Endometrium (tissue), 2 donors: ENCODE data around the gene CCSER1.
A peak's percentile ranks its signal among the peaks of the same experiment; 100 is the strongest.
"Not testable (repeated sequence)": the region's sequence is repeated elsewhere in the genome, so short reads cannot be mapped to it uniquely, and the experiment has no call there.

Experiments used
- FAIRE-seq: peaks from 2 replicates; lab custom pipeline; 2012; peaks lifted over from hg19 to GRCh38; lab: Jason Lieb, UNC
- donor health status: control.
- donor health status: control.

Gene CCSER1

DNA sequence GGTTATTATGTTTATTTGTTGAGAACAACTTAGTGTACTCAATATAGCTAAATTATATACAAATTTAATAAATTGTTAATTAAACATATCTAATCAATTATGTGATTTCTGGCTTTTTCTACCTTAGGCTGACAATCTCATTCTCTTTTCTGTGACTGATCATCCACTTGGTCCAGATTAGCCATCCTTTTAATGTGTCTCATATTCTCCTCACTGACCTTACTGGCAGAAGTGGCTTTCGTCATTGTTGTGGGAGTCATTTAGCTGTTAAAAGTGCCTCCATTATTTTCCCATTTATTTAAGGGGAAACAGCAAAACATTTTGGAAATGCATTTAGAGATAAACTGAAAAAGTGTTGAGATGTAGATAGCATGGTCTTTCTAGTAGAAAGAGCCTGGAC lies 172.2 kb downstream of the CCSER1 start:
- FAIRE-seq: no peak

DNA sequence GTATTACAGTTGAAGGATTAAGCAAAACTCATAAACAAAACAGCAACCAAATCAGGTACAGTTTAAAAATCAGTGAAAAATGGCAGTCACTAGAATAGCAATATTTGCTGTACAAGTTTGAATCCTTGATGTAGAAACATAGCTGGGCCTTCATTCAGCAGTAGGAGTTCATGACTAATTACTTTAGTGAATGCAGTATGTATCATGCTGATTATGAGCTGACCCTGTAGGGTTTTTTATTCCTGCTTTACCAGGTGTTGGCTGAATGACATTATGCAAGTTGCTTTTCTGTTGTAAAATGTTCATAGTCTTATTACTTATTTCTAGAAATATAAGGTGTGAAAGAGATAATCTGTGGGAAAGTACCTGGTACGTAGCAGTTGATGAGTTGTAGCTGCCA lies 179.6 kb downstream of the CCSER1 start:
- FAIRE-seq: no peak

DNA sequence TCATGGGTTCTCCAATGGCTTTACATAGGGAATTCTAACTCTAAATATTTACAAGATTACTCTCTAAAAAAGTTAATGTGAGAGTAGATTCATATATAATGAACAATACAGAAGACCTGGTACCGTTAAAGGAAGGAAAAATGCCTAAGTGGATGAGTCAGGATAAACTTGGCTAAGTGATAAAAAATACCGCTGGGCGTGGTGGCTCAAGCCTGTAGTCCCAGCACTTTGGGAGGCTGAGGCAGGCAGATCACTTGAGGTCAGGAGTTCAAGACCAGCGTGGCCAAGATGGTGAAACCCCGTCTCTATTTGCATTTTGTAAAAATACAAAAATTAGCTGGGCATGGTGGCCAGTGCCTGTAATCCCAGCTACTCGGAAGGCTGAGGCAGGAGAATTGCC lies 189.9 kb downstream of the CCSER1 start:
- FAIRE-seq: not testable (repeated sequence)

DNA sequence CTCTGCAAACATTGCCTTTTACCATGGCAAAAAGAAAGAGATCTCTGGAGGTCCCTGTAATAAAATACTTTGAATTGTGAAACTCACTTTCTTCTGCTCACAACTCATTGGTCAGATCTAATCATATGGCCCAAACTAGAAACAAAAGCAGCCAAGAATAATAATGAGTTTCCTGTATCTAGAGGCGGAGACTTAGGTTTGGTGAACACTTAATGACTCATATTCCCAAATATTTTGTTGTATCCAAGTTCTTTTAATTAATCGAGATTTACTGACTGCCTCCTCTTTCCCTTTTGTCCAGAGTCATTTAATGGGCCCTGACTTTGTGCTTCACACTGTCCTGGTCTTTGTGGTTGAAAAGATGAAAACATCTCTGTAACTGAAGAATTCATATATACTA lies 190.6 kb downstream of the CCSER1 start:
- no peak for FAIRE-seq

DNA sequence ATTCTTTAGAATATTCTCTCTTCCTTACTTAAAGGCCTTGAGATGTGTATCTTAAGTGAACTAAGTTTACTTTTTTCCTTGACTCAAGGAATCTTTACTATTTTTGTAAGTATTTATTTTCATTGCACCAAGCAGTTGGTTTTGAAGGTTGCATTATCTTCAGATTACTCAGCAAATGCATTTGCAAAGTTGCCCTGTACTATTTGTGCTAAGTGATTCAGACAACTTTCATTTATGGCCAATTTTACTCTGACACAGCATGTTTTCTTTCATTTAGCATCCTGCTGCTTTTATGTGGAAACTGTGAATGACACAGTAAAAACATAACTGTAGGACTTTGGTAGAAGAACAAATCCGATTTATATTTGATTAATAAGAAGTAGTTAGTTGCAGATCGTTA lies 191.0 kb downstream of the CCSER1 start:
- FAIRE-seq: no peak

DNA sequence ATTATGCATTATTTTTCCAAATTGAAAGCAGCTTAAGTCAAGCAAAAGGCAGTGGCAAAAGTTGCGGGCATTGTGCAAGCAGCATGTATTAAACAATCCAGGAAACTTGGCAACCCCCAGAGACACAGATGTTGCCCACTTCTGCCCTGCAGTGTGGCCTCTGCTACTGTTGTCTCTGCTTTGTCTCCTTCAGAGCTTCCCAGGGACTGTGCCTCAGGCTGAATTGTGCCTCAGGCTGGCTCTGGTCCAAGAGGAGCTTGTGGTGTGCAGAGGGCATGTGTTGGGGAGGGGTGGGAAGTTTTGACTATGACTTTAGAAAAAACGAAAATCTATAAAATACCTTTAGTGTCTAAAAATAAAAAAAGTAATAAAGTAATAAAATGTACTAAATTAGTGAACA lies 201.4 kb downstream of the CCSER1 start:
- no peak for FAIRE-seq

DNA sequence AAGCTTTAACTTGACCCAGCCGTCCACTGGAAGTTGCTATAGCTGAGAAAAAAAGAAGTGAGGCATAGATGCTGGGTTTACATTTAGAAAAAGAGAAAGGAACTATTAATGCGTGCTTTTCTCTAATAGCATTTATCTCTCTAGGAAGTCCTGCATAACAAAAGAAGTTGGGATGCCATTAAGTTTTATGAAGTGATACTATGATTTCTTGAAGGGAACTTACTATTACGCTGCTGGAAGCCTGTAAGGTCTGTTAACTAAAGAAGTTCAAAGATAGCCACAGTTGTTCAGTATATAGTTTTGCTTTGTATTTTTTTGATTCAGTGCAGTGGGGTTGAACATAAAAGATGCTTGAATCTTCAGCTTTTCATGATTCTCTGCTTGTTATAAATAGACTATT lies 203.4 kb downstream of the CCSER1 start:
- no peak for FAIRE-seq

DNA sequence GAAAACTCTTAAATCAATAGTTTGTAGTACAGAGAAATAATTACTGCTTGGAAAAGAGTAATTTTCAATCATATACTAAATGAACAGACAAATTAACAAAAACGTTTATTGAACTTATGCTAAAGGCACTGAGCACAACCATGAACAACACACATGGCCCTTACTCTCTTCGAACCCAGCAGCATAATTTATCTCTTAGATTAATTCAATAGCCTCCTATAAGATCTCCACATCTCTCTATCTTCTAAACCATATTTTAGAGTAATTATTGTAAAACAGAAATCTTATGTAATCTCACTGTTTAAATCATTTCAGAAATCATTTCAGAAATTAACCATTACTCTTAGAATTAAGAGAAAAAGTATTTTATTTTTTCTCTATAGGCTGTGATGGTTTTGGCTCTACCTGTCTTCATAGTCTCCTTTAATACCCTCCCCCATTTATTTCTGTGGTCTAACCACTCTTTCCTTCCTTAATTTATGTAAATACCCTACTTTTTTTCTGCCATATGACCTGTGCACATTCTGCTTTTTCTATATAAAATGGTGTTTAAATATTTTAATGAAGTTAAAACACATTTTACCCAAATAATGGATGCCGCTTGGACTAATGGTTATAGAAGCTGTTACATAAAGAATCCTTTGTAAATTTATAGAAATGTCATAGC lies 218.5 kb downstream of the CCSER1 start:
- FAIRE-seq: no peak

DNA sequence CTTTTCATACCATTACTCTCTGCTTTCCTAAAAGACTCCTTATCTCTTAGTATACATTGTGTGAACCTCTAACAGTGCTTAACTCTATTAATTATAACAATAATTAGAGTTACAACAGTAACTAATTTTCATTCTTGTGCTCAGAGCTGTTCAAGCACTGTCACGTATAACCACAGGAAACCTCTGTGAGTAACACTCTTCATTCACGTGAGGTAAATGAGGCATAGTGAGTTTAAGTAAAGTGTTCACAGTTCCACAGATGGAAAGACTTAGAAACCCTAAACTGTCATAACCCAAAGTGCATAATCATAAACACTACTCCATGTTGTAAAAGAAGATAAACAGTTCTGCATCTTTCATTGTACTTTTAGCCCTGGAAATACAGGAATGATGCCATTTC lies 222.4 kb downstream of the CCSER1 start:
- FAIRE-seq: no peak

DNA sequence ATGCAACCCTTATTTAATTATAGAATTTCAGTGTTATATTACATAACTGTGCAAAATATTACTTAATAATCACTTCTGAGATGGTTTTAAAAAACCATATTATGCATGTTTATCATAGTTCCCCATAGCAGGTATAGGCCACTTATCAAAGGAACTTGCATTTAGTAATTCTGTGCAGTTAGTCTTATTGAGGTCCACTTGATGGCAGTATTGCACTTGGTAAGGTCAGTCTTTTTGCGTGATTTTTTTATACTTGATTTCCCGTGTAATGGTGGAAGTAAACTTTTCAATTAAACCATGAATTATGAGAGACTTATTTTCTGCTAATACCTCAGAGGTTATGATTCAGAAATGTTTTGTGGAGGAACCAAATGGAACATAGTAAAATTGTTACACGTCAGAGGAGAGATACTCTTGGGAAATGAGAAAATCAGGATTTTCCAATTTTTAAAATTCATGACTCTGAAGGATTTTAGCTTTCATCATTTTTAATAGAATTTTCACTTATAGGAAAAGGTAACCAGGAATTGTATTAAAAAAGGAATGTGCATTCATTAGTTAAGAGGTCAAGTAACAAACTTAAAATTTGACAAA lies 230.0 kb downstream of the CCSER1 start:
- FAIRE-seq: peak; percentile 78

DNA sequence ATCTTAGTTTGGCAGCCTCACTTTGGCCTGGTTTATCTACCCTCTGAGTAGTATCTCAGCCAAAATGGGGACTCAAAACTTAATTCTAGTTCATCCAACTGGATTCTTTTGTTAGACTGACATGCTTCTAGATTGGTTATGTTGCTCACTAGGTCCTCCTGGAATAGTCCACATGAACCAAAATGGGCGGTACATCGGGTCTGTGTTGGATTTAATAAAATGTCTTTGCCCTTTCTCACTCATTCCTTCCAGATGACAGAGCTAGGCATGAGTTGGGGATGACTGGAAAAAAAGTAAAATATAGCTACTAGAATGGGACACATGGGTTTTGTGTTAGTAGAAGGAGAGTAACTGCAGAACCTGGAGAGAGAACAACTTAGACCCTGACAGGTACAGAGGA lies 247.9 kb downstream of the CCSER1 start:
- no peak for FAIRE-seq

DNA sequence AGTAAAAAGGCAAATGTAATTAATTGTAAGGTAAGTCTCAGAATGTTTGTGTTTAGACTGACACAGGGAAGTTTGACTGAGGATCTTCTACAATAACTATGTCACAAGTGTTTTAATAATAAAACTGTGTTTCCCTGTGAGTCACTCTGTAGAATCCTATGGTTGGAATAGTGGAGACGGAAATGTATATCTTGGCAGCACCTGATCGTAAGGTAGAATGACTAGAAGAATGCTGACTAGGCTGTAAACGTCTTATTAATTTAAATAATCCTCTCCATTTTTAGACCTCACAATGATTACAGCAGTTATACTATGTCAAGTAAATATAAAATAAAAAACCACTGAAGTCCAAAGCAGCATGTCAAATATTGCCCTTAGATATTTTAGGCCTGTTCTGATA lies 266.0 kb downstream of the CCSER1 start:
- no peak for FAIRE-seq

DNA sequence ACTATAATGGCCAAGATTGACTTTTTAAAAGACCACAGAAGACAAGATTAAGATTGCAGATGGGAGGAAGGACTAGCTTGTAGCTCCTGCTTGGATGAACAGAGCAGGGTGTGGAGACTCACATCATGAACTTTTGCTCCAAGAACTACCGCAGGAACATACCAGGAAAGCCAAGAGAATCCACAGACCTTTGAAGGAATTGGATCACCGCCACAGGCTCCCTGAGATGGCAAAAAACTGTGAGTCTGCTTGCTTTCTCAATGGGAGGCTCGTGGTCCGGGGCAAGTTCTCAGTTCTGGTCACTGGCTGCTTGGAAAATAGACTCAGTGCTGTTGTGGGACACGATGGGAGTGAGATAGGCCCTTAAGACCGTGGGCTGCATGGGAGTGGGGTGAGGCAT lies 276.6 kb downstream of the CCSER1 start:
- no peak for FAIRE-seq

DNA sequence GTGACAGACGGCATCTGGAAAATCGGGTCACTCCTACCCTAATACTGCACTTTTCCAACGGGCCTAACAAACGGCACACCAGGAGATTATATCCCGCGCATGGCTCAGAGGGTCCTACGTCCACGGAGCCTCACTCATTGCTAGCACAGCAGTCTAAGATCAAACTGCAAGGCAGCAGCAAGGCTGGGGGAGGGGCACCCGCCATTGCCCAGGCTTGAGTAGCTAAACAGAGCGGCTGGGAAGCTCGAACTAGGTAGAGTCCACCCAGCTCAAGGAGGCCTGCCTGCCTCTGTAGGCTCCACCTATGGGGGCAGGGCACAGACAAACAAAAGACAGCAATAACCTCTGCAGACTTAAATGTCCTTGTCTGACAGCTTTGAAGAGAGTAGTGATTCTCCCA lies 280.7 kb downstream of the CCSER1 start:
- not testable (repeated sequence) for FAIRE-seq

DNA sequence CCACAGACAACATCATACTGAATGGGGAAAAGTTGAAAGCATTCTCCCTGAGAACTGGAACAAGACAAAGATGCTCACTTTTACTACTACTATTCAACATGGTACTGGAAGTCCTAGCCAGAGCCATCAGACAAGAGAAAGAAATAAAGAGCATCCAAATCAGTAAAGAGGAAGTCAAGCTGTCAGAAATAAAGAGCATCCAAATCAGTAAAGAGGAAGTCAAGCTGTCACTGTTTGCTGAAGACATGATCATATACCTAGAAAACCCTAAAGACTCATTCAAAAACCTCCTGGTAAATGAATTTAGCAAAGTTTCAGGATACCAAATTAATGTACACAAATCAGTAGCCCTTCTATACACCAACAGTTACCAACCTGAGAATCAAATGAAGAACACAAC lies 285.6 kb downstream of the CCSER1 start:
- FAIRE-seq: not testable (repeated sequence)

DNA sequence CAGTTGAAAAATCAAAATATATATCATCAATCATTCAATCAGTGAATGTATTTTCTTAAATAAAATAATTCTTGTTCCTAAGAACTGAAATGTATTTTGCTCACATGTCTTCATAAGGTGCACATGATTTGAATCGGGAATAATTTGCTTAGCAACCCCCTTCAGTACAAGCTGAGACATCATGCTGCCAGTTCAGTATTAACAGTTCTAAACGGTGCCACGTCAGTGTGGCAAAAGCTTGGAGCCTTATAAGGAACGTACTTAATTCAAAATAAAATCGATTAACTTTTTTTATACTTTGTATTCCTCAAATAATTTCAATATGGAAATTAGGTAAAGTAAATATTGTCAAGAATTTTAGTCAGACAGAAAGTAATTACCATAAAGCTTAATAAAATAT lies 287.9 kb downstream of the CCSER1 start:
- FAIRE-seq: no peak

DNA sequence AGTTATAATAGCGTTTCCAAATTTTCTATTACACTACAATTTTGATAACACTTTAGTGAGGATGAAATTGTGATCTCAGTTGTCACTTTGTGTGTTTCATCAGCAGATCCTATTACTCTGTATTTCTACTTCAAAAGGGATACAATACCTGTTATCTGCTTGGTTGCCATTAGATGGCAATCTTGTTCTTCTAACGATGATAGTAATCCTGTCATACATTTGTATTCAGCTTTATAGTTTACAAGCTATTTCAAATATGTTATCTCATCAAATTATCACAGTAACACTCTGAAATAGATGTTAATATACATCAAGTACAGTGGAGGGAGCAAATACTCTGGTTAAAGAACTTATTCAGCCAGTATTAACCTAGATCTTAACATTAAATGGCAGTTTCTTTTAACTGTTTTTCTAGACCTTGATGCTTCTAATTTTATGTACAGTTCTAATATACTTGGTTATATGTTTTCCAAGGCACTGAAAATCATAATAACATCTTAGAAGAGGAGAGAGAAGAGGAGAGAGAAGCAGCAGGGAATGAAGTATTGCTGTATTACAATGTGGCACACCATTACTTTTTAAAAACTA lies 292.0 kb downstream of the CCSER1 start:
- FAIRE-seq: peak; percentile 95

DNA sequence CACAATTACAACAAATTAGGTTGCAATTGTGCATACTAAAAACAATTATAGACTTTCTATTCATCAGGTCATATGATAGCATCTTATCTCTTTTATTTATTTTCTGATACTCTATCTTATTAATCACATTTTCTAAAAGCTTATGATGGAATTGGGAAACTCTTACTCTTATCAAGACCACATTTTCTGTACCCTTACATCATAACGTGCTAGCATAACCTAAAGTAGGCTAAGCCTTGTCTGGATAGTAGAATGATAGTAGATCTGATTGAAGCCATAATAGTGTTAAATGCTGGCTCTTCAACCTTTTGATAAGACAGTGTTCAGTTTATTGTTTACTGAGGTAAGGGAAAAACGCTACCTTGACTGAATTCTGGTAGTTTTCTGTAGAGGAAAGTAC lies 294.0 kb downstream of the CCSER1 start:
- FAIRE-seq: no peak

DNA sequence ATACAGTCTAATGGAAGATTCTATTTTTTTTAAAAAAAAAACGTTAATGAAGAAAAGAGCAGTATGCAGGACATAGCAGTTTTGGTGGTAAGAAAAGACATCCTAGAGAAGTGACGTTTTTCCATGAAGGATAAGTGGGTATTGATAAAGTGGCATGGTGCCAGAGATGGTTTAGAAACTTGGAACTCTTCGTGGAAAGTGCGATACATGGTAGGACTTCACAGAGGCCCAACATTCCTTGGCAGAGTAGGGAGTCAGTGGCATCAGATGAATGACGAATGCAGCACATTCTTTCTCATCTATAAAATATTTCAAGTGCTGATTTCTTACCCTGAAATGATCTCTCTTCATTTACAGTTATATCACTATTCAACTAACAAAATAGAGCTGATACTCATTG lies 298.7 kb downstream of the CCSER1 start:
- no peak for FAIRE-seq

DNA sequence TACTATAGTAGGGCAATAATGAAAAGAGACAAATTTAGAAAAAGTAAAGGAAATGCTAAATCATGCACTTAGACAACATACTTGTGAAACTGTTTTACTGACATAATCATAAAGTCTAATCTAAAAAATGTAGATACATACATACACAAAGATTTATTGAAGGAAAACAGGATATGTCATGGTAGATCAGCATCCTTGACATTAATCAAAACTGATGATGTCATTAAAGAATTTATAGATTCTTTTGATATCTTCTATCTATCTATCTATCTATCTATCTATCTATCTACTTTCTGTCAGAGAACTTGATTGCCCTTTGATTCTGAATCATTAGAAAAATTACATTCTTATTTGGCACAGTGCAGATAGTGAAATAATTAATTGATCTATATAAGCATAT lies 311.3 kb downstream of the CCSER1 start:
- FAIRE-seq: no peak

DNA sequence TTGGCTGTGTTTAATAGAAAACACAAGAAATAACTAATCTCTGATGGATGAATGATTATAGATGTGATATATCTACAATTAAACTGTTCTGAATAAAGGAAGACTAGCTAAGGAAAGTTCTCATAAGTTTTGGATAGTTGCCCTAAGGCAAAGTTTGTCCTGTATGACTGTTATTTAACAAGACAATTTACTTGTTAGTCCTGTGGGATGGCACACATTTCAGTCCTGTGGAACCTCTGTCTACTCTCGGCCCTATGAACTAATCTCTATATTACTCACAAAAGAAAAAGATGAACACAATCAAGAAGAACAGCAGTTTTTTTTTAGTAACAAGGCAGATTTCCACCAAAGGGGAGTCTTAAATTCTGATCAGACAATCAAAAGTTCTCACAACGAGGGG lies 314.6 kb downstream of the CCSER1 start:
- no peak for FAIRE-seq

DNA sequence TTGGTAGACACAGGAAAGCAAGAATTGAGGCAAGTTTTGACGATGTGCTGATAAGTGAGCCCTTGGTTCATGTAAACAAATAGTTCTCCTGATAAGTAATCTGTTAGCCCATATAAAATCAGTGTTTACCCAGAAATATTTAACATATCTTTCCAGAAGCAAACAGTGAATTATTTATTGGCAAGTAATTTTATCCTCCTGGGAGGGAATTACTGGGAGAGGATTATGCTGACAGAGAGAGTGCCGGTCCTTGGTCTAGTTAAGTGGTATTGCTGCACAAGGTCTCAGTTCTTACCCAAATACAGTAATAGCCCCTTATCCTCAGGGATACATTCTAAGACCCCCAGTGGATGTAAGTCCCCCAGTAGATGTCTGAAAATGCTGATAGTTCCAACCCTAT lies 315.4 kb downstream of the CCSER1 start:
- FAIRE-seq: no peak

DNA sequence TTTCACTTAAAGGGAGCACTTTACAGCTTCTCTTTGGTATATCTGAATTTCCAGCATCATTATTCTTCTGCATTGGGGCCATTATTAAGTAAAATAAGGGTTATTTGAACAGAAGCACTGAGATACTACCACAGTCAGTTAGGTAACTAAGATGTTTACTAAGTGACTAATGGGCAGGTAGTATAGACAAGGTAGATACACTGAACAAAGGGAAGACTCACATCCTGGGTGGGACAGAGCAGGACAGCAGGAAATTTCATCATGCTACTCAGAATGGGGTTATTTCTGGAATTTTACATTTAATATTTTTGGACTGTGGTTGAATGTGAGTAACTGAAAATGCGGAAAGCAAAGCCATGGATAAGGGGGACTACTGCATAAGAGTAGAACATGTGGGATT lies 316.0 kb downstream of the CCSER1 start:
- no peak for FAIRE-seq

DNA sequence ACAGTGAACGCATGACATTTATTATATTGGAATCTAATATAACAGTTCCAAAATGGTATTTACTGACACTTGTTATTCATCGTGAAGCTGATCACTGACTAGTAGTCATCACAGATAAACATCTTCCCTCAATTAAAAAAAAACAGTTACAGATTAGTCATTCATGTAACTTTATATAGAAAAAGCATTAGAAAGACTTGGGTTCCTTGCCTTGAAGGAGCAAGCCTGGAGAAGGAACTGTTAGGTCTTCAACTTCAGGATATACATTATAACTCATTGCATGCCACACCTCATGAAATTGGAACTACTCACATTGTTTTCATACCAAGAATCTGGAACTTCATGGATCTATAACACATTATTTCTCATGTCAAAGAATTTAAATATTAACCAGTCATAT lies 317.7 kb downstream of the CCSER1 start:
- no peak for FAIRE-seq
